Measurements from ENCODE around the gene MEIOB.

Gene MEIOB

DNA sequence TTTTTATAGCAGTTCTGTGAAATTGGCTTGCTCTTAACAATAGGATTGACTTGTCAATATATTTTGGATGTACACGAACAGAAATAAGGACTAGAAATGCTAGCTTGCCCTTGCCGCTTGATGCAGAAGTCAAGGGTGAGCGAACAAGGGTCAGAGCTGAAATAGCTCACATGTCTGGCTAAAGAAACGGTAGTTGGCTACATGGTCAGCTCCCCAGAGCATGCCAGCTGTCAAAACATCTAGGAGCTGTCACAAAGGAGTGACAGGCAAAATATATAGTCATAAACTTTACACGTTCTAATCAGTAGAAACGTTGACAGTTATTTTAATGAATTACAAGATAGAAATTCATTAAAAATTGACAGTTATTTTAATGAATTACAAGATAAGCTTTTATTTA is 2.9 kb upstream of the MEIOB start:
- FAIRE-seq: no peak

DNA sequence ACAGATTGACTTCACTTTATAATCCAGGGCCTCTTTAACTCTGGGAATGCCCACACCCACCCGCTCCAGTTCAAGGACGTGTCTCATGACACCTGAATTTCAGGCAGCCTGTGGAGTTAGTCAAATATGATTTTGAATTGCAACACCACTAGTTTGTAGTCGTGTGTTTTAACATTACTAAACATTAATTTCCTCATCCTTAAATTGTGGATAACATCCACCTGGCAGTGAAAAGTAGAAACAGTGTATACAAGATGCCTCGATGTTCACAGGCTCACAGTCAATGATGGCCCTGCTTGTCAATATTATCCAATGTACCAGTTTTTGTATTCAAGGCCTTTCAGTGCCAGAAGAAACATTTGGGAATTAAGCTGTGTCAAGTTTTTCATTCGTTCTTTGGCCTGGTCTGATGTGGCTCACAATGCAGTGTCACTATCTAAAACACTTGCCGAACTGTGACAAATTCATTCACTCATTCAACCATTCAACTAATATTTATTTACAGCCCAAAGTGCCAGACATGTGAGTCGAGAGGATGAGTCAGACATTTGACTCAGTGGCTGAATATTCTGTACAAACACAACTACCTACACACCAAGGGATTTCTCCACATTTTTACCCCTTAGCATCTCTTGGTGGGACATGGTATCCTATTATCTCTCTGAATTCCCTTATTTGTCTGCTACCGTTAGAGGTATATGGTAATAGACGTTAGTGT is 1.4 kb downstream of the MEIOB start:
- no peak for FAIRE-seq

GRCh38 chr16:1865902-1866690 is 5.9 kb downstream of the MEIOB start:
- FAIRE-seq: peak; percentile 34

- FAIRE-seq: peak; percentile 46
These were observed 8.1 kb downstream of the MEIOB start for GRCh38 chr16:1863681-1864460.

DNA sequence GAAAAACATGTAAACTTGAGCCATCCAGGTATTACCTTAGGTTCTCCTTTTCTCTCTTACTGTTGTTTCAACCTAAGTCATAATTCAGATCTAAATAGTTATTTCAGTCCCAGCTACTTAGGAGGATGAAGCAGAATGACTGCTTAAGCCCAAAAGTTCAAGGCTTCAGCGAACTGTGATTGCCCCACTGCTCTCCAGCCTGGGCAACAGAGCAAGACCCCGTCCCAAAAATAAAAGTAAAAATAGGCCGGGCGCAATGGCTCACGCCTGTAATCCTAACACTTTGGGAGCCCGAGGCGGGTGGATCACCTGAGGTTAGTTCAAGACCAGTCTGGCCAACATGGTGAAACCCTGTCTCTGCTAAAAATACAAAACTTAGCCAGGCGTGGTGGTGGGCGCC is 9.6 kb downstream of the MEIOB start:
- FAIRE-seq: no peak

- no peak for FAIRE-seq
These were observed 10.2 kb downstream of the MEIOB start for GRCh38 chr16:1861730-1862129.

DNA sequence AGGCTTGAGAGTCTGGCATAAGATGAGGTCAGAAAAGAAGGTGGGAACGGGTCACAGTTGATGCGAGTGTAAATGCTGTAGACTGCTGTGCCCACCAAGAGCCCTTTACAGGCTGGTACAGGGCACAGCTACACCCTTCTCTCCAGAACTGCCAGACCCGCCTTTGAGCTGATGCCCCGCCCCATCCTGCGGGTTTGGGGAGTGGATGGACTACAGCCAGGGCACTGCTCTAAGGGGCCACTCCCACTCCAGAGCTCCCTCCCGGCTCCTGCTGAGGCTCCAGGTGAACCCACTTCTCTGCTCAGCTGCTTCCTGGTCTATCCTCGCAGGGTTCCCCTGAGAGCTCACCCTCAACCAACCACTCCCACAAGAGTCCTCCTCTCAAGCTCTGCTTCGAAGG is 12.3 kb downstream of the MEIOB start:
- FAIRE-seq: no peak

DNA sequence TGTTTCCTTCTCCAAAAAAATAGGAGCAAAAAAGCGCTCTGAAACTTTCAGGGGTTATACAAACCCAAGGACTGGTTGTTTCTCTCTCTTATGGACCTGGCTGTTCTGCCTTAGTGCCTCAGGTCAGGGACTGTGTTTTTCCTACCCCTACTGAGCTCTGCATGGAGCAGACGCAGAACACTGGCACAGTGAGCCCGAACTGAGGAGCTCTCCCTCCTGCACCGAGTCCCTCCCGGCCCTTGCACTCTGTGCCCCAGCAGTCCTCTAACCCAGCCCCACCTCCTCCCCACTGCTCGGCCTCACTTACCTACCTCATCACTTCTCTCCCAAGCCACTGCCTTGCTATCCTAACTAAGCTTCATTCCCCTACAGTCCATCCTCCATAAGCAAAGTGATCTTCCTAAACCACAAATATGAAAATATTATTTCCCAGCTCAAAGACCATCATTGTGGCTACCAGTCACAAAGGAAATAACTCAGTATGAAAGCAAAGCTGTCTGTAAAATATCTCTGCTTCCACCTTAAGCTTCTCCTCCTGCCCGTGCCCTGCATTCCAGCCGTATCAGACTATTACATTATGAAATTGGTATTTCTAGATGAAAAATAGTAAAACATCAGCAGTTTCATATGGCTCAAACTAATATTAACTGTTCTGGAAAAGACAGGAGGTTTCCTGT is 13.6 kb downstream of the MEIOB start:
- FAIRE-seq: no peak

DNA sequence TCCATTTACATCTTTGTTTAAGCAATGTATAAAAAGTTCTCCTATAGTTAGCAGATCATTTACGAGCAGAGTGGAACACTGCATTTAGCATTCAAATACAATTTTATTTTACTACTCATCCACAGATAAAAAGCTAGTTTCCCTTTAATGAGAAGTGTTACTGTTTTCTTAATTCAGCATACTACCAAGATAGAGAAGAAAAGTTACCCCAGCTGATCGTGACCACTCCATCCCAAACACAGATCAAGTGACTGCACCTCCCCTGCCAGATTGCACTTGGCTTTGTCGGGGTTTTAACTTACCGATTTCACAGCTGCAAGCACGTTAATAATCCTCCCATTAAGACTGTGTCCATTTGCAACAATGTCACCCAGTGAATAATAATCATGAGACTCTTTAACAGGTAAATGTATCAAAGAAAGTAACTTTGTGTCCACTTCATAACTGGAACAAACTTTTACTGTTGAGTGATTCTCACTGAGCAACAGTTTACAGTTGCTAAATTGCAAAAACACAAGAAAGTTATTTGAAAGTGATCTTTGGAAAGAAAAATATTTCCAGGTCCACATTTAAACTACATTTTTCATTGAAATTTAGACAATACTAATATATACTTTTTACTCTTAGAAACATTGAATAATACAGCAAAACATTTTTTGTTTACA is 14.4 kb downstream of the MEIOB start:
- no peak for FAIRE-seq

GRCh38 chr16:1851793-1852192 is 20.2 kb downstream of the MEIOB start:
- no peak for FAIRE-seq

DNA sequence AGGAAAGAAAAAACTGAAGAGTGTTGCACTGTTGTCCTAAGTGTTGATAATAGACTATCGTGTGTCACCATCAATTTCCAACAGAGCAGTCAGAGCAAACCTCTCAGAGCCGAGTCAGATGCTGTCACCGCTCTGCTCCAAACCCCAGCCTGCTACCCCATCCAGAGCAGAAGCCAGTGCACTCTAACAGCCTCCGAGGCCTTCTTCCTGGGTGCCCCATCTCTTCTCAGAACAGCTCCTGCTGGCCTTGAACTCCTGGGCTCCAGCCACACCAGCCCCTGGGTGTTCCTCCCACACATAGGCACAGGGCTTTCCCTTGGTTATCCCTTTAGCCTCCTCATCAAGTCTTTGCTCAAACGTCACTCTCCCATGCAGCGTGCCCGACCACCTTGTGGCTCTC is 21.0 kb downstream of the MEIOB start:
- FAIRE-seq: no peak

DNA sequence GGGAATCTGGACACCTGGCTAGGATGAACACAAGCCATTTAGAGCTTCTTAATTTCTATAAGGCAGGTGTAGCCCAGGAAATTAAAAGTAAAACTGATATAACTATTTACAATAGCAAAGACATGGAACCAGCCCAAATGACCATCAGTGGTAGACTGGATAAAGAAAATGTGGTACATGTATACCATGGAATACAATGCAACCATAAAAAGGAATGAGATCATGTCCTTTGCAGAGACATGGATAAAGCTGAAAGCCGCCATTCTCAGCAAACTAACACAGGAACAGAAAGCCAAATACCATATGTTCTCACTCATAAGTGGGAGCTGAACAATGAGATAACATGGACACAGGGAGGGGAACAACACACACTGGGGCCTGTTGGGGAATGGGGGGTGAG is 25.5 kb downstream of the MEIOB start:
- no peak for FAIRE-seq

GRCh38 chr16:1845985-1846384 is 26.0 kb downstream of the MEIOB start:
- FAIRE-seq: no peak

DNA sequence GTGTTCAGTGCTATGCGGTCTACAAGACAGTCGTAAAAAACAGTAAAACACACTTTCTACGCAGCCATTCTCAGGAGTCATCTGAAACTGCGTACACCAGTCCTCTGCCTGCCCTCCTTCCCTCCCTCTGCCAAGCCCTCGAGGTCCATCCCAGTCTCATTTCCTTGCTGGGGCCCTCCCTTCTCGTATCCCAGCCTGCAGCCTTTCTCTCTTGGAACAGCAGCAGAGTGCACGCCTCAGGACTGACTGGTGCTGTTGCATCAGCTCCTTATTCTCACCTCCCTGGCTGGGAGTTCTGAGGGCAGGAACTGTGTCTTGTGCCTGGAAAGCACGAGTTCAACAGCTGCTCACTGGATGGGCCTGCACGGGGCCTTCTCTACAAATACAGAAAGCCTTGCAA is 32.4 kb downstream of the MEIOB start:
- FAIRE-seq: no peak

GRCh38 chr16:1834096-1834495 is 37.9 kb downstream of the MEIOB start:
- FAIRE-seq: no peak

DNA sequence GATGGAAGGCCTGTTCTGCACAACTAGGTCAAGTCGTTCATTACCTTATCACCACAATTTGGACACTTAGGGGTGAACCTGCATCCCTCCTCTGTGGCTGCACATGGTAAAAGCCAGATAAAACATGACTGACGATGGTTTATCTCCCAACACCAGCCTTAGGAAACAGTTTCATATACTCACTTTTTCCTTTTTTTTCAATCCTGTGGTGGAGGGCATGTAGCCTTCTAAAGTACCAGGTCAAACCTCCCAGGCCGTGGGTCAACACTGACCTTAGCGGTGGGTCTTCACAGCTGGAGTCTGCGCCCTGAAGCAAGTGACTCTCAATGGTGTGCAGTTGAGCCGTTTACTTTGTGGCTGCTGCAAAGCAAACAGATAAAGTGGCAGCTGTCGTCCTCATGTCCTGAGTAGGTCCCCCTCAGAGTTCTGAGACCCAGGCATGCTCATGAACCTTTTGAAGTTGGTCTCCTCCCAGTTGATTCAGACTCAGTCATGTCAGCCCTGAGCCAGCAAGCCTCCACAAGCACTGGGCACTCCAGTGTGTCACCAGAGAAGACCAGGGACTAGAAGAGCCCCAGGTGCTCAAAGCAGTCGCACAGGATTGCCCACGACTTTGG is 39.0 kb downstream of the MEIOB start:
- no peak for FAIRE-seq

- no peak for FAIRE-seq
These were observed 40.5 kb downstream of the MEIOB start for GRCh38 chr16:1831186-1832075.

- no peak for FAIRE-seq
These were observed 41.8 kb downstream of the MEIOB start for GRCh38 chr16:1830213-1830612.

DNA sequence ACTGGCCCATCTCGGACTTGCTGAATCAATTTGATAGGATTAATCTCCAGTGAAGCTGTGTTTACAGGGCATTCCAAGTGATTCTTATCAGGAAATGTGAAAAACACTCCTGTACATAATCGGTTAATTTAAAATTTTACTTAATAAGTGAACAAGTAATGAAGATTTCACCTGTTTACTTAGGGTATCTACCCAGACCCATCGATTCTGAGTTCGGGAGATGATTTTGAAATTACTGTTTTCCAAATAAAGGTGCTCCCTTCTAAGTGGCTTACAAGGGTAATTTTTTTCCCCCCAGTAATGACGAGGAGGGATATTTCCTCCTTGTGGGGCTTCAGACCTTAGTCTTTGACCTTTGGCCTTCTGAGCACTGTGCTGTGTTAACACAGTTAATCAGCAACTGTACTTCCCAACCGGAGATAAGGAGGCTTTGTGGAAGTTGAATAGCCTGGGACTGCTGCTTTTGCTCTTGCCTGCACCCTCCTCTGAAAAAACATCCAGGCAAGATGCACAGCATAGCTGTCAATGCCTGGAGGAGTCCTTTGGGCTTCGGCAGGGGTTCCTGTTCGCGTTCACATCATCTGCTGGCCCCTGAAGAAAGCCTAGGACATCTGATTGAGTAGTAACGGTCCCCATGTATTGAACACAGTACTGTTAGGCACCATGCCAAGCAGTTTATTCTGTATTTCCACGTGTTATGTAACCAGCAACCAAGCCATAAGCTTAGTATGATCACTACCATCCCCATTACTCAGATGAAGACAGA is 43.1 kb downstream of the MEIOB start:
- no peak for FAIRE-seq
